HAP-1 (cell line): Measurements from ENCODE around the gene LRIT2.

Experiments
- DNase-seq, 2 experiments: peaks; one replicate each; pipeline ENCODE4 v3.0.0-alpha.2; 2016 to 2020; ENCODE audit warnings: low spot score in 2 of 2
- H3K27me3 ChIP-seq: fragments of 250-450 bp; sonication (Bioruptor Pico); 2 replicates; pipeline ENCODE4 v1.5.1; 2020; ENCODE audit warnings: low read depth, mild to moderate bottlenecking, moderate library complexity
- H3K36me3 ChIP-seq: fragments of 250-450 bp; sonication (Bioruptor Pico); replicated peaks from 2 replicates; pipeline ENCODE4 v1.5.1; 2020; ENCODE audit warnings: mild to moderate bottlenecking
- H3K4me1 ChIP-seq: fragments of 250-450 bp; sonication (Bioruptor Pico); 2 replicates; pipeline ENCODE4 v1.5.1; 2020; ENCODE audit warnings: mild to moderate bottlenecking
- H3K4me3 ChIP-seq: fragments of 250-450 bp; sonication (Bioruptor Pico); 2 replicates; pipeline ENCODE4 v1.5.1; 2020; ENCODE audit warnings: mild to moderate bottlenecking, moderate library complexity
- H3K9me3 ChIP-seq: fragments of 250-450 bp; sonication (Bioruptor Pico); 2 replicates; pipeline ENCODE4 v1.5.1; 2020; ENCODE audit warnings: mild to moderate bottlenecking, moderate library complexity
- in situ Hi-C: fragments of 300-500 bp; cut with MboI; formaldehyde crosslinking; loops from 3 replicates; pipeline ENCODE4 v1.14.3; 2020; ENCODE audit warnings: low sequenced_read_pairs, inconsistent platforms, mixed read lengths

The LRIT2 gene

GRCh38 chr10:84257343-84258020, 32.1 kb upstream of the LRIT2 start:
- in situ Hi-C loops = loop anchor here (25.0 kb wide), 1 partner anchor 455 kb away; no protein-coding TSS in a partner anchor
- H3K27me3 ChIP-seq = no peaks in the 10 kb centered on the region; the same call in 1 of the 2 replicates

GRCh38 chr10:84256510-84257342, 31.4 kb upstream of the LRIT2 start:
- H3K4me1 ChIP-seq = no peaks in the 10 kb centered on the region
- H3K4me3 ChIP-seq = no peak overlapping the region
- DNase-seq = peak; percentile 7 to 82
- no peaks in the 10 kb centered on the region for H3K9me3 ChIP-seq
- H3K36me3 ChIP-seq = no peaks in the 10 kb centered on the region
- in situ Hi-C loops = loop anchor here (25.0 kb wide), 1 partner anchor 456 kb away; no protein-coding TSS in a partner anchor
- no peaks in the 10 kb centered on the region for H3K27me3 ChIP-seq

More at GRCh38 chr10:84257343-84258020, 32.1 kb upstream of the LRIT2 start:
- no peaks in the 10 kb centered on the region for H3K9me3 ChIP-seq
- no peak overlapping the region for H3K4me3 ChIP-seq
- no peaks in the 10 kb centered on the region for H3K4me1 ChIP-seq
- DNase-seq = no peak
- no peaks in the 10 kb centered on the region for H3K36me3 ChIP-seq

GRCh38 chr10:84254552-84255478, 29.5 kb upstream of the LRIT2 start:
- in situ Hi-C loops = loop anchor here (25.0 kb wide), 1 partner anchor 457 kb away; no protein-coding TSS in a partner anchor
- Histone ChIP-seq H3K36me3 (no peaks in the 10 kb centered on the region), H3K9me3 (no peaks in the 10 kb centered on the region), H3K27me3 (no peaks in the 10 kb centered on the region), H3K4me3 (no peak overlapping the region), H3K4me1 (no peaks in the 10 kb centered on the region)
- DNase-seq = no peak

- 0 out of 2 replicates have a peak, but pooled peaks cover 2% of the 10 kb centered on the region for H3K27me3 ChIP-seq
- in situ Hi-C loops = no loop called here
- no peaks in the 10 kb centered on the region for H3K36me3 ChIP-seq
- H3K4me1 ChIP-seq = no peaks in the 10 kb centered on the region
- DNase-seq = no peak
- H3K4me3 ChIP-seq = no peak overlapping the region
- no peaks in the 10 kb centered on the region for H3K9me3 ChIP-seq
These were observed 23.4 kb upstream of the LRIT2 start for GRCh38 chr10:84248794-84249193.

- H3K36me3 ChIP-seq = no peaks in the 10 kb centered on the region
- DNase-seq = no peak
- in situ Hi-C loops = no loop called here
- H3K9me3 ChIP-seq = no peaks in the 10 kb centered on the region
- no peaks in the 10 kb centered on the region for H3K4me1 ChIP-seq
- no peak overlapping the region for H3K4me3 ChIP-seq
- H3K27me3 ChIP-seq = 0 out of 2 replicates have a peak, but pooled peaks cover 2% of the 10 kb centered on the region
These were observed 22.2 kb upstream of the LRIT2 start for GRCh38 chr10:84247496-84247895.

GRCh38 chr10:84244651-84245270, 19.4 kb upstream of the LRIT2 start, which contains the start of gene RGR:
Gene RGR (plus strand): TSS chr10:84245053. CDS start chr10:84245091, 38 bp downstream.
- Histone ChIP-seq H3K36me3 (no peaks in the 10 kb centered on the region), H3K27me3 (0 out of 2 replicates have a peak, but pooled peaks cover 2% of the 10 kb centered on the region), H3K4me1 (no peaks in the 10 kb centered on the region), H3K9me3 (no peaks in the 10 kb centered on the region), H3K4me3 (no peak within 1 kb of the TSS)
- in situ Hi-C loops = no loop called here
- peak; percentile 32 to 53 for DNase-seq

- Histone ChIP-seq H3K27me3 (0 out of 2 replicates have a peak, but pooled peaks cover 2% of the 10 kb centered on the region), H3K36me3 (no peaks in the 10 kb centered on the region), H3K4me1 (no peaks in the 10 kb centered on the region), H3K4me3 (no peak overlapping the region), H3K9me3 (no peaks in the 10 kb centered on the region)
- in situ Hi-C loops = no loop called here
- no peak for DNase-seq
These were observed 18.4 kb upstream of the LRIT2 start for GRCh38 chr10:84243759-84244158.

- Histone ChIP-seq H3K4me3 (no peak within 1 kb of the TSS), H3K4me1 (no peaks in the 10 kb centered on the region), H3K27me3 (no peaks in the 10 kb centered on the region), H3K9me3 (no peaks in the 10 kb centered on the region), H3K36me3 (no peaks in the 10 kb centered on the region)
- in situ Hi-C loops = no loop called here
- no peak for DNase-seq
These were observed 15.9 kb upstream of the LRIT2 start, which contains the start of gene LRIT1 for GRCh38 chr10:84241185-84241790. Gene LRIT1 (minus strand): TSS chr10:84241546. CDS start chr10:84241439, 107 bp downstream.

- in situ Hi-C loops = no loop called here
- no peaks in the 10 kb centered on the region for H3K27me3 ChIP-seq
- no peak for DNase-seq
These were observed 13.6 kb upstream of the LRIT2 start for GRCh38 chr10:84238909-84239308.

GRCh38 chr10:84237199-84238051, 12.1 kb upstream of the LRIT2 start:
- no peaks in the 10 kb centered on the region for H3K36me3 ChIP-seq
- no peak for DNase-seq
- no peak overlapping the region for H3K4me3 ChIP-seq
- in situ Hi-C loops = no loop called here
- H3K27me3 ChIP-seq = no peaks in the 10 kb centered on the region
- H3K9me3 ChIP-seq = no peaks in the 10 kb centered on the region
- H3K4me1 ChIP-seq = no peaks in the 10 kb centered on the region

More at GRCh38 chr10:84238909-84239308, 13.6 kb upstream of the LRIT2 start:
- Histone ChIP-seq H3K4me1 (no peaks in the 10 kb centered on the region), H3K9me3 (no peaks in the 10 kb centered on the region), H3K36me3 (no peaks in the 10 kb centered on the region), H3K4me3 (no peak overlapping the region)

- no peaks in the 10 kb centered on the region for H3K4me1 ChIP-seq
- no peaks in the 10 kb centered on the region for H3K9me3 ChIP-seq
- no peak for DNase-seq
- in situ Hi-C loops = no loop called here
- H3K36me3 ChIP-seq = no peaks in the 10 kb centered on the region
- no peaks in the 10 kb centered on the region for H3K27me3 ChIP-seq
- no peak overlapping the region for H3K4me3 ChIP-seq
These were observed 11.5 kb upstream of the LRIT2 start for GRCh38 chr10:84236807-84237198.

GRCh38 chr10:84235096-84235495, 9.8 kb upstream of the LRIT2 start:
- Histone ChIP-seq H3K4me3 (no peak overlapping the region), H3K9me3 (no peaks in the 10 kb centered on the region), H3K36me3 (no peaks in the 10 kb centered on the region), H3K27me3 (no peaks in the 10 kb centered on the region), H3K4me1 (no peaks in the 10 kb centered on the region)
- in situ Hi-C loops = no loop called here
- DNase-seq = no peak
